ENCODE data around the gene TBCK.
"Not testable (repeated sequence)": the region's sequence is repeated elsewhere in the genome, so short reads cannot be mapped to it uniquely, and the experiment has no call there.

Gene TBCK

GRCh38 chr4:106255195-106255594 is 60.8 kb downstream of the TBCK start:
- Mint-ChIP-seq H3K9me3 (no peaks in the 10 kb centered on the region), H3K4me3 (no peak overlapping the region), H3K27me3 (no peaks in the 10 kb centered on the region), H3K4me1 (no peaks in the 10 kb centered on the region), H3K36me3 (peaks cover 10 to 13% of the 10 kb centered on the region in 2 donors), H3K27ac (no peak overlapping the region)
- ATAC-seq (replicated peaks) (no peak), DNase-seq (no peak)

- H3K27me3 Mint-ChIP-seq = no peaks in the 10 kb centered on the region
- ATAC-seq (replicated peaks) = no peak
These were observed 62.5 kb downstream of the TBCK start for GRCh38 chr4:106253364-106254129.

GRCh38 chr4:106247600-106247999 is 68.4 kb downstream of the TBCK start:
- Mint-ChIP-seq H3K9me3 (no peaks in the 10 kb centered on the region), H3K4me1 (no peaks in the 10 kb centered on the region), H3K27ac (no peak overlapping the region), H3K36me3 (peaks cover 14 to 29% of the 10 kb centered on the region in 2 donors), H3K4me3 (no peak overlapping the region), H3K27me3 (no peaks in the 10 kb centered on the region)
- no peak for DNase-seq
- no peak for ATAC-seq (replicated peaks)

More at GRCh38 chr4:106253364-106254129, 62.5 kb downstream of the TBCK start:
- H3K4me3 Mint-ChIP-seq = no peak overlapping the region
- no peak for DNase-seq
- H3K36me3 Mint-ChIP-seq = peaks cover 13 to 16% of the 10 kb centered on the region in 2 donors
- H3K4me1 Mint-ChIP-seq = no peaks in the 10 kb centered on the region
- no peak overlapping the region for H3K27ac Mint-ChIP-seq
- H3K9me3 Mint-ChIP-seq = no peaks in the 10 kb centered on the region

GRCh38 chr4:106246441-106246840 is 69.6 kb downstream of the TBCK start:
- Mint-ChIP-seq H3K36me3 (peaks cover 14 to 29% of the 10 kb centered on the region in 2 donors), H3K27ac (no peak overlapping the region), H3K4me3 (no peak overlapping the region), H3K9me3 (no peaks in the 10 kb centered on the region), H3K27me3 (no peaks in the 10 kb centered on the region), H3K4me1 (no peaks in the 10 kb centered on the region)
- DNase-seq (no peak), ATAC-seq (replicated peaks) (no peak)

- DNase-seq = no peak
- peaks cover 12 to 29% of the 10 kb centered on the region in 2 donors for H3K36me3 Mint-ChIP-seq
These were observed 70.8 kb downstream of the TBCK start for GRCh38 chr4:106245176-106245575.

GRCh38 chr4:106240699-106241098 is 75.3 kb downstream of the TBCK start:
- Mint-ChIP-seq H3K4me3 (no peak overlapping the region), H3K27ac (no peak overlapping the region), H3K9me3 (no peaks in the 10 kb centered on the region), H3K4me1 (no peaks in the 10 kb centered on the region), H3K36me3 (peaks cover 5 to 24% of the 10 kb centered on the region in 2 donors), H3K27me3 (no peaks in the 10 kb centered on the region)
- DNase-seq (no peak), ATAC-seq (replicated peaks) (no peak)

More at GRCh38 chr4:106245176-106245575, 70.8 kb downstream of the TBCK start:
- Mint-ChIP-seq H3K9me3 (no peaks in the 10 kb centered on the region), H3K27me3 (no peaks in the 10 kb centered on the region), H3K27ac (no peak overlapping the region), H3K4me1 (no peaks in the 10 kb centered on the region), H3K4me3 (no peak overlapping the region)
- no peak for ATAC-seq (replicated peaks)

GRCh38 chr4:106238820-106239420 is 77.1 kb downstream of the TBCK start:
- H3K27me3 Mint-ChIP-seq = no peaks in the 10 kb centered on the region
- H3K4me1 Mint-ChIP-seq = no peaks in the 10 kb centered on the region
- peaks cover 7 to 26% of the 10 kb centered on the region in 2 donors for H3K36me3 Mint-ChIP-seq
- H3K9me3 Mint-ChIP-seq = no peaks in the 10 kb centered on the region
- DNase-seq (no peak), ATAC-seq (replicated peaks) (peak; percentile 60 to 68)
- no peak overlapping the region for H3K27ac Mint-ChIP-seq
- H3K4me3 Mint-ChIP-seq = no peak overlapping the region

GRCh38 chr4:106231931-106232330 is 84.1 kb downstream of the TBCK start:
- Mint-ChIP-seq H3K36me3 (peaks cover 25 to 46% of the 10 kb centered on the region in 2 donors), H3K4me1 (no peaks in the 10 kb centered on the region), H3K9me3 (no peaks in the 10 kb centered on the region), H3K27me3 (no peaks in the 10 kb centered on the region), H3K4me3 (no peak overlapping the region), H3K27ac (no peak overlapping the region)
- no peak for ATAC-seq (replicated peaks)
- no peak for DNase-seq

- H3K4me1 Mint-ChIP-seq = no peaks in the 10 kb centered on the region
- H3K9me3 Mint-ChIP-seq = peaks cover 3 to 8% of the 10 kb centered on the region in 2 donors
- H3K4me3 Mint-ChIP-seq = no peak overlapping the region
- no peaks in the 10 kb centered on the region for H3K27me3 Mint-ChIP-seq
- no peak for DNase-seq
- peaks cover 16 to 41% of the 10 kb centered on the region in 2 donors for H3K36me3 Mint-ChIP-seq
- ATAC-seq (replicated peaks) = no peak
- no peak overlapping the region for H3K27ac Mint-ChIP-seq
These were observed 93.5 kb downstream of the TBCK start for GRCh38 chr4:106222548-106222947.

GRCh38 chr4:106213291-106213690 is 102.7 kb downstream of the TBCK start:
- not testable (repeated sequence) for H3K4me3 Mint-ChIP-seq; DNase-seq; H3K9me3 Mint-ChIP-seq; H3K4me1 Mint-ChIP-seq; H3K27me3 Mint-ChIP-seq; H3K27ac Mint-ChIP-seq; ATAC-seq (replicated peaks)
- peaks cover 7 to 16% of the 10 kb centered on the region in 2 donors for H3K36me3 Mint-ChIP-seq

GRCh38 chr4:106210021-106210420 is 106.0 kb downstream of the TBCK start:
- no peaks in the 10 kb centered on the region for H3K9me3 Mint-ChIP-seq
- DNase-seq (no peak), ATAC-seq (replicated peaks) (no peak)
- no peaks in the 10 kb centered on the region for H3K27me3 Mint-ChIP-seq
- H3K36me3 Mint-ChIP-seq = peaks cover 2 to 16% of the 10 kb centered on the region in 2 donors
- H3K4me1 Mint-ChIP-seq = no peaks in the 10 kb centered on the region
- H3K27ac Mint-ChIP-seq = no peak overlapping the region
- no peak overlapping the region for H3K4me3 Mint-ChIP-seq

GRCh38 chr4:106208481-106209460 is 107.2 kb downstream of the TBCK start:
- no peak overlapping the region for H3K4me3 Mint-ChIP-seq
- H3K4me1 Mint-ChIP-seq = no peaks in the 10 kb centered on the region
- DNase-seq = no peak
- ATAC-seq (replicated peaks) = no peak
- H3K36me3 Mint-ChIP-seq = peaks cover 2 to 16% of the 10 kb centered on the region in 2 donors
- no peak overlapping the region for H3K27ac Mint-ChIP-seq
- no peaks in the 10 kb centered on the region for H3K27me3 Mint-ChIP-seq
- no peaks in the 10 kb centered on the region for H3K9me3 Mint-ChIP-seq

- Mint-ChIP-seq H3K27me3 (no peaks in the 10 kb centered on the region), H3K9me3 (no peaks in the 10 kb centered on the region), H3K4me1 (no peaks in the 10 kb centered on the region), H3K4me3 (no peak overlapping the region), H3K36me3 (peaks cover 8 to 14% of the 10 kb centered on the region in 2 donors), H3K27ac (no peak overlapping the region)
- ATAC-seq (replicated peaks) (no peak), DNase-seq (no peak)
These were observed 114.6 kb downstream of the TBCK start for GRCh38 chr4:106201373-106201772.

GRCh38 chr4:106195435-106195950 is 120.5 kb downstream of the TBCK start:
- ATAC-seq (replicated peaks) (no peak), DNase-seq (no peak)
- Mint-ChIP-seq H3K4me1 (no peaks in the 10 kb centered on the region), H3K27ac (no peak overlapping the region), H3K27me3 (no peaks in the 10 kb centered on the region), H3K36me3 (peaks cover 20 to 41% of the 10 kb centered on the region in 2 donors), H3K9me3 (no peaks in the 10 kb centered on the region), H3K4me3 (no peak overlapping the region)
